MCF 10A (cell line): ENCODE measurements around the gene NOP56. TPM values are rescaled to one million over a fixed set of nuclear protein-coding genes. Genes with fewer than 3 reads are reported as not detected.

Experiments
- BruUV-seq: library from RNA; stranded (reverse); fragments of 400-500 nt; replicated peaks from 2 replicates; lab custom pipeline; 2021; lab: Mats Ljungman, UMichigan
- CTCF ChIA-PET: fragments of 300-600 bp; sonication (Branson Sonifier 250); formaldehyde crosslinking; extraction: SDS; loops from one replicate; lab custom pipeline; 2021; ENCODE audit warnings: antibody characterized with exemption, inconsistent platforms; lab: Yijun Ruan, JAX
- POLR2A ChIA-PET: fragments of 300-600, 350-650 bp; sonication (Branson Sonifier 250); formaldehyde crosslinking; extraction: SDS; loops from one replicate; lab custom pipeline; 2020; ENCODE audit warnings: antibody characterized with exemption, inconsistent platforms; lab: Yijun Ruan, JAX
- DNase-seq: peaks from one replicate; pipeline ENCODE4 v3.0.0-alpha.2; 2018; ENCODE audit not compliant: unreplicated experiment
- H3K27ac Mint-ChIP-seq: one replicate; pipeline ENCODE4 v1.8.0; 2022; ENCODE audit warnings: mild to moderate bottlenecking, low read depth, mixed read lengths; ENCODE audit not compliant: unreplicated experiment
- H3K27me3 Mint-ChIP-seq: one replicate; pipeline ENCODE4 v1.8.0; 2022; ENCODE audit warnings: mixed read lengths; ENCODE audit not compliant: insufficient read depth, unreplicated experiment
- H3K36me3 Mint-ChIP-seq: one replicate; pipeline ENCODE4 v1.8.0; 2022; ENCODE audit warnings: mild to moderate bottlenecking, moderate library complexity, mixed read lengths; ENCODE audit not compliant: insufficient read depth, unreplicated experiment
- H3K4me1 Mint-ChIP-seq: one replicate; pipeline ENCODE4 v1.8.0; 2022; ENCODE audit warnings: mixed read lengths; ENCODE audit not compliant: insufficient read depth, unreplicated experiment
- H3K4me3 Mint-ChIP-seq: one replicate; pipeline ENCODE4 v1.8.0; 2022; ENCODE audit warnings: mild to moderate bottlenecking, moderate library complexity, mixed read lengths; ENCODE audit not compliant: unreplicated experiment
- H3K9me3 Mint-ChIP-seq: one replicate; pipeline ENCODE4 v1.8.0; 2022; ENCODE audit warnings: mixed read lengths; ENCODE audit not compliant: unreplicated experiment
- intact Hi-C: fragments of 100-400 bp; cut with micrococcal nuclease; formaldehyde crosslinking; loops from 2 replicates; pipeline ENCODE4 v1.14.1; 2022
- total RNA-seq: library from RNA; stranded (reverse); gene quantifications from 2 replicates; pipeline ENCODE4 v1.2.3, GENCODE V29; 2022
- TF ChIP-seq, protein P1 (sequence below): fragments of 200-600 bp; IDR thresholded peaks from one replicate; pipeline ENCODE4 v1.8.0; 2022; ENCODE audit warnings: antibody characterized with exemption, mild to moderate bottlenecking; ENCODE audit not compliant: unreplicated experiment

The NOP56 gene
- total RNA-seq, 1 experiment from 2014 or later: 340 TPM

GRCh38 chr20:2697768-2698167 is 45.3 kb downstream of the NOP56 start:
- TF ChIP-seq, protein P1, sequence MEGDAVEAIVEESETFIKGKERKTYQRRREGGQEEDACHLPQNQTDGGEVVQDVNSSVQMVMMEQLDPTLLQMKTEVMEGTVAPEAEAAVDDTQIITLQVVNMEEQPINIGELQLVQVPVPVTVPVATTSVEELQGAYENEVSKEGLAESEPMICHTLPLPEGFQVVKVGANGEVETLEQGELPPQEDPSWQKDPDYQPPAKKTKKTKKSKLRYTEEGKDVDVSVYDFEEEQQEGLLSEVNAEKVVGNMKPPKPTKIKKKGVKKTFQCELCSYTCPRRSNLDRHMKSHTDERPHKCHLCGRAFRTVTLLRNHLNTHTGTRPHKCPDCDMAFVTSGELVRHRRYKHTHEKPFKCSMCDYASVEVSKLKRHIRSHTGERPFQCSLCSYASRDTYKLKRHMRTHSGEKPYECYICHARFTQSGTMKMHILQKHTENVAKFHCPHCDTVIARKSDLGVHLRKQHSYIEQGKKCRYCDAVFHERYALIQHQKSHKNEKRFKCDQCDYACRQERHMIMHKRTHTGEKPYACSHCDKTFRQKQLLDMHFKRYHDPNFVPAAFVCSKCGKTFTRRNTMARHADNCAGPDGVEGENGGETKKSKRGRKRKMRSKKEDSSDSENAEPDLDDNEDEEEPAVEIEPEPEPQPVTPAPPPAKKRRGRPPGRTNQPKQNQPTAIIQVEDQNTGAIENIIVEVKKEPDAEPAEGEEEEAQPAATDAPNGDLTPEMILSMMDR: no peak
- no peak overlapping the region for H3K4me3 Mint-ChIP-seq
- no peaks in the 10 kb centered on the region for H3K36me3 Mint-ChIP-seq
- BruUV-seq: no TSS peak
- intact Hi-C loops: no loop called here
- H3K27me3 Mint-ChIP-seq: peaks cover 66% of the 10 kb centered on the region
- ChIA-PET POLR2A (interaction anchor here (0.7 kb wide), 1 partner anchor 1295 kb away, joined by 3 read pairs; no protein-coding TSS in a partner anchor), CTCF (no interaction called here)
- no peak for DNase-seq
- no peaks in the 10 kb centered on the region for H3K9me3 Mint-ChIP-seq
- no peak overlapping the region for H3K27ac Mint-ChIP-seq
- H3K4me1 Mint-ChIP-seq: no peaks in the 10 kb centered on the region

DNA sequence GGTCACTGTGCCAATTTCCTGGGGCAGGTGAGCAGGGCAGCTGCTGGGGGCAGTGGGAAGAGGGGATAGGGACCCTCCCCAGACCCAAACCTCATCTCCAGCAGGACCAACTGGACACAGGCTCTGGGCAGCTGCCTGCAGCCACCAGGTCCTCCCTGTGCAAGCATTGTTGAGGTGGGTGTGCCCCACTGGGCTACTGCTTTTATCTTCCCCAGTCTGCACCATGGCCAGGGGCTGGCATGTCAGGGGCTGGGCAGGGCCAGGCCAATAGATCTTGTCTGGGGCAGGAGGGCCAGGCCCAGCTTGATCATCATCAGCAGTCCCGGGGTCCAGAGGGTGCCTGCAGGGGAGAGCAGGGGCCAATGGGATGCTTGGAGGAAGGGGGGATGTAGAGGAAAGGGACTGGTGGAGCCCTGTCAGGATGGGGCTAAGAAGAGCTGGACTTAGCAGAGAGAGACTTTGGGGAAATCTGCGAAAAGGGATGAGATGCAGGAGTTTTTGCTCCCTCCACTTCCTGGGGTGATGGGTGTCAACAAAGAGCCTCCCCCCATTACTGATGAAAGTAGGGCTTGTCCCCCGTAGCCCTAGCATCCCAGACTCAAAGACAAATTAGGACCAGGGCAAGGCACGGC is 45.9 kb downstream of the NOP56 start:
- CTCF ChIA-PET: no interaction called here
- Mint-ChIP-seq H3K27ac (no peak overlapping the region), H3K9me3 (no peaks in the 10 kb centered on the region), H3K36me3 (no peaks in the 10 kb centered on the region), H3K4me3 (no peak overlapping the region), H3K4me1 (no peaks in the 10 kb centered on the region), H3K27me3 (peaks cover 66% of the 10 kb centered on the region)
- BruUV-seq: no TSS peak
- intact Hi-C loops: no loop called here
- TF ChIP-seq, protein P1: no peak
- no peak for DNase-seq
- POLR2A ChIA-PET: interaction anchor here (0.7 to 0.9 kb wide), 2 partner anchors 138 to 1295 kb away, joined by 3 read pairs; no protein-coding TSS in a partner anchor

GRCh38 chr20:2698912-2699311 is 46.5 kb downstream of the NOP56 start:
- intact Hi-C loops: no loop called here
- Mint-ChIP-seq H3K4me3 (no peak overlapping the region), H3K4me1 (no peaks in the 10 kb centered on the region), H3K27me3 (peaks cover 69% of the 10 kb centered on the region), H3K9me3 (no peaks in the 10 kb centered on the region), H3K27ac (no peak overlapping the region), H3K36me3 (no peaks in the 10 kb centered on the region)
- BruUV-seq: no TSS peak
- POLR2A ChIA-PET: interaction anchor here (0.9 kb wide), 1 partner anchor 138 kb away, joined by 3 read pairs; no protein-coding TSS in a partner anchor
- CTCF ChIA-PET: no interaction called here
- DNase-seq: no peak
- TF ChIP-seq, protein P1: no peak

DNA sequence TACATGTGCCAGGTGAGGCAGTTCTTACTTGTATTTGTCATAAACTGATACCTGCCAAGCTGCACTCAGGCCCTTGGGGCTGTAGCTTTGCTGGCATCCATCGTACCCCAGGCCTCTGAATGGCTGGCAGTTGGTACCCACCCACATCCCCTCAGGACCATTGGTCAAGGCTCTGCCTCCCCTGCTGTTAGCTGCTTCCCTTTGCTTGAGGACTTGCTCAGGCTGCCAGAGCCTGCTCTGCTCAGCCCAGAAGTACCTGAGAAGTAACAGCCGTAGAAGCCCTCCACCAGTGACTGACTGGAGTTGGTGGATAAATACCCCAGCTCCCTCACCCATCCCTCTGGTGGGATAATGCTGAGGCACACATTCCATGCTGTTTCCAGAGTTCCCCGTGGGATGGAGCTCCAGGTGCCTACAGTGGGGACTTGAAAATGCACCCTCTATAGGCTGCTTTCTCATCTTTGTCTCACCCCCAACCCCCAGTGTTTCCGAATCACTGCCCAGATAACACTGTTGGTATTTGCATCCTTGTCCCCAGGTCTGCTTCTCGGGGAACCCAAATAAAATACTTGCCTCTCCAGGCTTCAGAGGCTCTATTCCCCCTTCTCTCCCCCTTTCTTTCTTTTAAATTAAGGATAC is 47.5 kb downstream of the NOP56 start:
- POLR2A ChIA-PET: no interaction called here
- no TSS peak for BruUV-seq
- Mint-ChIP-seq H3K4me1 (no peaks in the 10 kb centered on the region), H3K27ac (no peak overlapping the region), H3K27me3 (peaks cover 69% of the 10 kb centered on the region), H3K36me3 (no peaks in the 10 kb centered on the region), H3K4me3 (no peak overlapping the region), H3K9me3 (no peaks in the 10 kb centered on the region)
- intact Hi-C loops: no loop called here
- DNase-seq: no peak
- CTCF ChIA-PET: no interaction called here
- TF ChIP-seq, protein P1: no peak
